ENCODE data around the gene SYT8.

SYT8 gene

GRCh38 chr11:1840780-1841480, 6.1 kb downstream of the SYT8 start:
- no CpG with 5 or more reads among the region's 37 CpGs for WGBS (ENCODE audit: insufficient coverage, insufficient read length)
- H3K27ac ChIP-seq (ENCODE audit: low read length) = no peak overlapping the region
- no peaks in the 10 kb centered on the region; the same call in 1 of the 2 replicates for H3K4me1 ChIP-seq (ENCODE audit: control insufficient read depth, insufficient read depth, low read length)

DNA sequence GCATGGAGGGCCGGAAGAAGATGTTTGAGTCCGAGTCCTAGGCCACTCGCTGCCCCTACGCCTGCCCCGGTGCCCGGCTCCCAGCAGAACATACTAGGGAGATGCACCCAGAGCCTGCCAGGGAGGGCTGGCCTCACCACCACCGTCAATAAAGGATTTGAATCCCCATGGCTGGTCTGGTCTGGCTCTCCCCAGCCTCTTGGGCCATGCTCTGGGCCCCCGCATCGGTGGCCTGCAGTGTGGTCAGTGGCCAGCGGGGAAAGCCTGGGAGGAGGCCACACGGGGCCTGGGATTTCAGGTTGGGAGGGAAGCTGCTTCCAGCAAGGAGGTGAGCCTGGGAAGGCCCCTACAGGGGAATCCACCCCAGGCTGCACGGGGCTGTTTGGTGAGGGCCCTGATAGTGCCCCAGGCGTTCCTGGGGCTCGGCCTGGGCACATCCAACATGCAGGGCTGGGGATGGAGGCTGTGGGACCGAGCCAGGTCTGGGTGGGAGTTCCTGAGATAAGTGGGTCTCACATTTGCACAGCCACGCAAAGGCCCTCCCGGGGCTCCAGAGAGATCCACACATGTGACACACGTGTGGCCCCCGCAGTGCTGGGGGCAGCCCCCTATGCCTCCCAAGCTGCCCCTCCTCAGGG, 6.8 kb downstream of the SYT8 start:
- no CpG with 5 or more reads among the region's 19 CpGs for WGBS (ENCODE audit: insufficient coverage, insufficient read length)
- Histone ChIP-seq H3K4me1 (ENCODE audit: control insufficient read depth, insufficient read depth, low read length) (no peaks in the 10 kb centered on the region; the same call in 1 of the 2 replicates), H3K9me3 (ENCODE audit: control insufficient read depth, insufficient read depth, low read length) (no peaks in the 10 kb centered on the region), H3K27ac (ENCODE audit: low read length) (no peak overlapping the region), H3K27me3 (ENCODE audit: control insufficient read depth, insufficient read depth, low read length) (no peaks in the 10 kb centered on the region), H3K4me3 (ENCODE audit: low read length) (no peak overlapping the region), H3K36me3 (ENCODE audit: control insufficient read depth, insufficient read depth, low read length) (no peaks in the 10 kb centered on the region)
- no peak for DNase-seq (ENCODE audit: low read depth, low spot score)

More at GRCh38 chr11:1840780-1841480, 6.1 kb downstream of the SYT8 start:
- no peaks in the 10 kb centered on the region for H3K27me3 ChIP-seq (ENCODE audit: control insufficient read depth, insufficient read depth, low read length)
- no peaks in the 10 kb centered on the region for H3K36me3 ChIP-seq (ENCODE audit: control insufficient read depth, insufficient read depth, low read length)
- H3K4me3 ChIP-seq (ENCODE audit: low read length) = no peak overlapping the region
- DNase-seq (ENCODE audit: low read depth, low spot score) = no peak
- H3K9me3 ChIP-seq (ENCODE audit: control insufficient read depth, insufficient read depth, low read length) = no peaks in the 10 kb centered on the region

DNA sequence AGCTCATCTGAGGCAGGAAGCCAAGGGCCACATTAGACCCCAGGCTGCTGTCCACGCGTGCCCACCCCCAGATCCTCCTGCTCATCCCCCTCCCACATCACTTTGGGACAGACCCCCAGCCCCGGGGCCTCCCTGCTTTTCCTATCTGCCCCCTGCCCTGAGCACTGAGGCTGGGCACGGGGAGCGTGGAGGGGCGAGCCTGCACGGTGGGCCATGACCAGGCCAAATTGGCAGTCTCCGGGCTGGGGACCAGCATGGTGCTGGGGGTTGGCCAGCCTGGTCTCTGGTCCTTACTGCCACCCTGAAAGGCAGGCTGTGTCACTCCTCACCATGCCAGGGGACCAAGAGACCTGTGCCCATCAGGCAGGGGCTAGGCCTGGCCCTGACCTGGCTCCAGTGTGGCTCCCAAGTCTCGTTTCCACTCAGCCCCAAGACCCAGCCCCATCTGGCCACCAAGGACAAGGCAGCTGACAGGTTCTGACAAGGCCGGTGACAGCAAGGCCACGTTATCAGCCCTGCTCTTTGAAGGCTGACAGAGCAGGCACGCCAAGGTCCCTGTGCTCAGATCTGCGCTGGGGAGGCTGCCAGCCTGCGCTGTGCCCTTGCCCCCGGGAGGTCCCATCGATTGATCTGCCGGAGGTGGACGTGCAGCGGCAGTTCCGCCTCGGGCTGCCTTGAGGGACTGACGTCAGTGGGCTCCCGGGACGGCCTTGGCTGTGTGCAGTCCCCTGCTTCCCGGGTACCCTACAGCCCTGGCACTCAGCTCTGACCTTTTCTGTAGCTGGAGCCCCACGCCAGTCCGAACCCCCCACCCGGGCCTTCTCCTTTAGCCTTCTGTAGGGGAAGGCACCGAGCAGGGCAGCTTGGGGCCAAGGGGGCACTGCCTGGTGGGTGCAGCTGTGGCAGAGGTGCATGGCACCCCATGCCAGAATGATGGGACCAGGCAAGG, 7.6 kb downstream of the SYT8 start:
- Histone ChIP-seq H3K27me3 (ENCODE audit: control insufficient read depth, insufficient read depth, low read length) (no peaks in the 10 kb centered on the region), H3K9me3 (ENCODE audit: control insufficient read depth, insufficient read depth, low read length) (no peaks in the 10 kb centered on the region), H3K36me3 (ENCODE audit: control insufficient read depth, insufficient read depth, low read length) (no peaks in the 10 kb centered on the region), H3K27ac (ENCODE audit: low read length) (no peak overlapping the region), H3K4me3 (ENCODE audit: low read length) (no peak overlapping the region), H3K4me1 (ENCODE audit: control insufficient read depth, insufficient read depth, low read length) (no peaks in the 10 kb centered on the region; the same call in 1 of the 2 replicates)
- no peak for DNase-seq (ENCODE audit: low read depth, low spot score)
- no CpG with 5 or more reads among the region's 29 CpGs for WGBS (ENCODE audit: insufficient coverage, insufficient read length)

GRCh38 chr11:1843098-1843473, 8.3 kb downstream of the SYT8 start:
- no peaks in the 10 kb centered on the region for H3K9me3 ChIP-seq (ENCODE audit: control insufficient read depth, insufficient read depth, low read length)
- H3K36me3 ChIP-seq (ENCODE audit: control insufficient read depth, insufficient read depth, low read length) = no peaks in the 10 kb centered on the region
- H3K27me3 ChIP-seq (ENCODE audit: control insufficient read depth, insufficient read depth, low read length) = no peaks in the 10 kb centered on the region
- no peak overlapping the region for H3K27ac ChIP-seq (ENCODE audit: low read length)
- H3K4me1 ChIP-seq (ENCODE audit: control insufficient read depth, insufficient read depth, low read length) = no peaks in the 10 kb centered on the region; the same call in 1 of the 2 replicates
- no peak overlapping the region for H3K4me3 ChIP-seq (ENCODE audit: low read length)
- no peak for DNase-seq (ENCODE audit: low read depth, low spot score)
- WGBS (ENCODE audit: insufficient coverage, insufficient read length) = no CpG with 5 or more reads among the region's 11 CpGs

- Histone ChIP-seq H3K9me3 (ENCODE audit: control insufficient read depth, insufficient read depth, low read length) (no peaks in the 10 kb centered on the region), H3K27ac (ENCODE audit: low read length) (no peak overlapping the region), H3K4me3 (ENCODE audit: low read length) (no peak overlapping the region), H3K27me3 (ENCODE audit: control insufficient read depth, insufficient read depth, low read length) (no peaks in the 10 kb centered on the region), H3K36me3 (ENCODE audit: control insufficient read depth, insufficient read depth, low read length) (no peaks in the 10 kb centered on the region), H3K4me1 (ENCODE audit: control insufficient read depth, insufficient read depth, low read length) (no peaks in the 10 kb centered on the region; the same call in 1 of the 2 replicates)
- DNase-seq (ENCODE audit: low read depth, low spot score) = no peak
- WGBS (ENCODE audit: insufficient coverage, insufficient read length) = no CpG with 5 or more reads among the region's 8 CpGs
Observed at GRCh38 chr11:1843796-1844195, 9.0 kb downstream of the SYT8 start.

DNA sequence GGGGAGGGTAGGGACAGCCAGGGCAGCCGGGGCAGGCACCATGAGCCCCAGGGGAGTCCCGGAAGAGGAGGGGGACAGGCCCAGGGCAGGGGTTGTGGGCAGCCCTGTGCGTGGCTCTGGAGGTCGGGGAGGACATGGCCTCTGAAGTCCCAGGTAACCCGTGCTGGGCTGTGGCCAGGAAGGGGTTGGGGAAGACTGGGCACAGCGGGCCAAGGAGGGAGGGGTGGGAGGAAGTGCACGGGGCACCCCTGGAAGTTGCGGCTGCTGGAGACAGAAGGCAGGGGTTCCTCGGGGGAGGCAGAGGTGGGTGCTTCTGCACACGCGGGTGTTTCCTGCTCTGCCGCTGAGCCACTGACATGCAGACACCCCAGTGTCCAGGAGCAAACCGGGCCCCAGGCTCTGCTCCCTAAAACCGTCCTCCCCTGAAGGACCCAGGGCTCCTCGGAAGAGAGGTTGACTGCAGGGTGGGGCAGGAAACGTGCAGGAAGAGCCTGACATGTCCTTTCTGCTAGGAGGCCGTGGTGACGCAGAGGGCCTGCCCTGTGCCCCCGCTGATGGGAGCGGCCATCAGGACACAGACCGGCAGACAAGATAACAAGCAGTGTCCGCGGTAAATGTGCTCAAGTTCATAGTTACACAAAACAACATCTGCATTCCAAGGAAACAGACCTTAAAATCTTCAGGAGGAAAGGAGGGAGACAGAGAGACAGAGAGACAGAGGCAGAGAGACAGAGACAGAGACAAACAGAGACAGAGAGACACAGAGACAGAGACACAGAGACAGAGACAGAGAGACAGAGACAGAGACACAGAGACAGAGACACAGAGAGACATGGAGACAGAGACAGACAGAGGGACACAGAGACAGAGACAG, 9.7 kb downstream of the SYT8 start:
- no peak for DNase-seq (ENCODE audit: low read depth, low spot score)
- Histone ChIP-seq H3K36me3 (ENCODE audit: control insufficient read depth, insufficient read depth, low read length) (no peaks in the 10 kb centered on the region), H3K9me3 (ENCODE audit: control insufficient read depth, insufficient read depth, low read length) (no peaks in the 10 kb centered on the region), H3K27ac (ENCODE audit: low read length) (no peak overlapping the region), H3K27me3 (ENCODE audit: control insufficient read depth, insufficient read depth, low read length) (no peaks in the 10 kb centered on the region), H3K4me3 (ENCODE audit: low read length) (no peak overlapping the region), H3K4me1 (ENCODE audit: control insufficient read depth, insufficient read depth, low read length) (no peaks in the 10 kb centered on the region; the same call in 1 of the 2 replicates)
- WGBS (ENCODE audit: insufficient coverage, insufficient read length) = no CpG with 5 or more reads among the region's 23 CpGs

GRCh38 chr11:1845095-1845429, 10.3 kb downstream of the SYT8 start:
- no CpG with 5 or more reads among the region's 1 CpG for WGBS (ENCODE audit: insufficient coverage, insufficient read length)
- Histone ChIP-seq H3K27me3 (ENCODE audit: control insufficient read depth, insufficient read depth, low read length) (no peaks in the 10 kb centered on the region), H3K4me3 (ENCODE audit: low read length) (no peak overlapping the region), H3K27ac (ENCODE audit: low read length) (no peak overlapping the region), H3K36me3 (ENCODE audit: control insufficient read depth, insufficient read depth, low read length) (no peaks in the 10 kb centered on the region), H3K9me3 (ENCODE audit: control insufficient read depth, insufficient read depth, low read length) (no peaks in the 10 kb centered on the region), H3K4me1 (ENCODE audit: control insufficient read depth, insufficient read depth, low read length) (no peaks in the 10 kb centered on the region; the same call in 1 of the 2 replicates)
- no peak for DNase-seq (ENCODE audit: low read depth, low spot score)

GRCh38 chr11:1845561-1846452, 11.0 kb downstream of the SYT8 start:
- H3K4me3 ChIP-seq (ENCODE audit: low read length) = no peak overlapping the region
- H3K4me1 ChIP-seq (ENCODE audit: control insufficient read depth, insufficient read depth, low read length) = no peaks in the 10 kb centered on the region; the same call in 1 of the 2 replicates
- no peak for DNase-seq (ENCODE audit: low read depth, low spot score)
- H3K27me3 ChIP-seq (ENCODE audit: control insufficient read depth, insufficient read depth, low read length) = no peaks in the 10 kb centered on the region
- no peaks in the 10 kb centered on the region for H3K36me3 ChIP-seq (ENCODE audit: control insufficient read depth, insufficient read depth, low read length)
- no peaks in the 10 kb centered on the region for H3K9me3 ChIP-seq (ENCODE audit: control insufficient read depth, insufficient read depth, low read length)
- no peak overlapping the region for H3K27ac ChIP-seq (ENCODE audit: low read length)
- whole genome bisulfite sequencing (ENCODE audit: insufficient coverage, insufficient read length) = no CpG with 5 or more reads among the region's 21 CpGs

GRCh38 chr11:1846453-1846932, 11.7 kb downstream of the SYT8 start:
- no peak overlapping the region for H3K27ac ChIP-seq (ENCODE audit: low read length)
- no peak overlapping the region for H3K4me3 ChIP-seq (ENCODE audit: low read length)
- H3K9me3 ChIP-seq (ENCODE audit: control insufficient read depth, insufficient read depth, low read length) = no peaks in the 10 kb centered on the region
- no peak for DNase-seq (ENCODE audit: low read depth, low spot score)
- no peaks in the 10 kb centered on the region for H3K27me3 ChIP-seq (ENCODE audit: control insufficient read depth, insufficient read depth, low read length)
- H3K36me3 ChIP-seq (ENCODE audit: control insufficient read depth, insufficient read depth, low read length) = no peaks in the 10 kb centered on the region
- no peaks in the 10 kb centered on the region for H3K4me1 ChIP-seq (ENCODE audit: control insufficient read depth, insufficient read depth, low read length)
- WGBS (ENCODE audit: insufficient coverage, insufficient read length) = no CpG with 5 or more reads among the region's 9 CpGs
